ENCODE data around the gene PROK1. TPM values are rescaled to one million over a fixed set of nuclear protein-coding genes. Genes with fewer than 3 reads are reported as not detected.
A peak's percentile ranks its signal among the peaks of the same experiment; 100 is the strongest.

The PROK1 gene
- total and polyA plus RNA-seq, 2 of the 4 experiments (the other 2 are of a cell fraction), result not detected

DNA sequence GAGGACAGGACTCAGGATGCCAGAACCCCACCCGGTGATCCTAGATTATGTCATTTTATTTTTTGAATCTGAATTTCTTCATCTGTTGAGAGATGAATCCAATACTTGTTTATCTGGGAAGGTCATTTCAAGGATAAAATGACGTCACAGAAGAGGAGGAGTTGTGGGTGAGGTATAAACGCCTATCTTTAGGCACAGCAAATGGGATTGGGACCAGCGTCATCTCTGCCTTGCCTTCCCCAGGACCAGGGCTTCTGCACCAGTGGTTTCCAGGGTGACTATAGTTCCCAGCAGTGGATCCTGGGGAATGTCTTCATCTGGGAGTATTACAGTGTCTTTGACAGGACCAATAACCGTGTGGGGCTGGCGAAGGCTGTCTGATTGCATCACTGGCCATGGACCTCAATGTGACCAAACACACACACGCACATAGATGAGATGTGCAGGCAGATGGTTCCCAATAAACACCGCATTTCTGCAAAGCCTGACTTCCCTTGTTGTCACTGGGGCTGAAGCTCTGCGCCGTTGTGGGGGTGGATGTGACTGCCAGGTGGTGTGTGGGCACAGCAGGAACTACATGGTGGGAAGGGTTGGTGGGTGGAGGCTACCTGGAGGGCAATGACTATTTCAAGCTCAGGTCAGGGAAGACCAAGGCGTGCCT, 40.0 kb downstream of the PROK1 start:
- H2BK120ac ChIP-seq (ENCODE audit: low read depth, low read length), result no peak overlapping the region
- peaks cover 3% of the 10 kb centered on the region; the same call in 1 of the 2 replicates for H3K27me3 ChIP-seq (ENCODE audit: control insufficient read depth, insufficient read depth, low read length)
- DNase-seq (no peak), ATAC-seq (ENCODE audit: low read depth) (no peak)
- H2BK5ac ChIP-seq (ENCODE audit: low read depth, low read length, poor library complexity, severe bottlenecking), result no peak overlapping the region
- WGBS, 2 experiments (ENCODE audit: extremely low coverage in 2 of 2, insufficient read length in 1 of 2), result 73% methylated on average over 4 of the region's 11 CpGs; no CpG with 5 or more reads in 1 of the 2 experiments
- dilution Hi-C loops (cut with HindIII; ENCODE audit: low sequenced_read_pairs, unreplicated experiment), result no loop called here
- no peaks in the 10 kb centered on the region for H4K20me1 ChIP-seq (ENCODE audit: insufficient read depth, low read length)
- no peak overlapping the region for H3K56ac ChIP-seq (ENCODE audit: extremely low read depth, insufficient read depth, low read length)
- no peak overlapping the region for H2AK9ac ChIP-seq (replicated peaks; ENCODE audit: low read depth, low read length, poor library complexity)
- peak overlapping the region; percentile 43 for H2AFZ ChIP-seq (replicated peaks; ENCODE audit: low read length, poor library complexity)
- H3K27ac ChIP-seq (ENCODE audit: insufficient read depth, low read length), result no peak overlapping the region
- H3K14ac ChIP-seq (replicated peaks; ENCODE audit: low read depth, low read length), result no peak overlapping the region
- CTCF ChIA-PET, result no interaction called here
- H3K79me1 ChIP-seq (ENCODE audit: low read depth in 1 of 2, low read length in 2 of 2), result no peaks in the 10 kb centered on the region
- no peak overlapping the region for H4K5ac ChIP-seq (ENCODE audit: low read depth, low read length)
- H2AK5ac ChIP-seq (ENCODE audit: low read depth, low read length), result no peak overlapping the region
- no peaks in the 10 kb centered on the region for H3K9me1 ChIP-seq (ENCODE audit: insufficient read depth, low read length)
- H3K4me2 ChIP-seq (ENCODE audit: low read depth, low read length), result no peak overlapping the region
- no peak overlapping the region for H2BK15ac ChIP-seq (ENCODE audit: low read depth, low read length)
- intact Hi-C loops (cut with micrococcal nuclease), result no loop called here
- no peaks in the 10 kb centered on the region for H3K9me3 ChIP-seq (ENCODE audit: control insufficient read depth, insufficient read depth, low read length)
- in situ Hi-C loops (cut with MboI; ENCODE audit: low sequenced_read_pairs), result loop anchor here (10.0 kb wide), 1 partner anchor 76 kb away; no protein-coding TSS in a partner anchor
- POLR2A ChIA-PET (ENCODE audit: unreplicated experiment), result no interaction called here
- H3K36me3 ChIP-seq (ENCODE audit: control insufficient read depth, insufficient read depth, low read length), result no peaks in the 10 kb centered on the region
- no peak overlapping the region for H3K18ac ChIP-seq (ENCODE audit: low read depth, low read length)
- no peak overlapping the region for H3K23ac ChIP-seq (ENCODE audit: low read depth, low read length)
- no peak overlapping the region for H3K9ac ChIP-seq (ENCODE audit: low read depth, low read length)
- no peak overlapping the region for H2BK20ac ChIP-seq (ENCODE audit: low read depth, low read length)
- TF ChIP-seq BHLHE40 (IDR thresholded peaks at IDR 0.05; ENCODE audit: low read depth, low read length) (no peak), CEBPB (IDR thresholded peaks at IDR 0.05; ENCODE audit: low read depth, low read length) (peak; percentile 32; the same call in 1 of the 2 replicates)
- H3K4me3 ChIP-seq (ENCODE audit: insufficient read depth, low read depth, low read length), result no peak overlapping the region
- H3K4me1 ChIP-seq (ENCODE audit: control insufficient read depth, insufficient read depth, low read length), result no peaks in the 10 kb centered on the region
- H4K8ac ChIP-seq (ENCODE audit: low read depth in 2 of 2, low read length in 2 of 2), result no peak overlapping the region
- no peak overlapping the region for H4K91ac ChIP-seq (ENCODE audit: insufficient read depth, low read depth, low read length)
- no TSS peak for BruUV-seq (replicated peaks)
- H3K4ac ChIP-seq (ENCODE audit: low read depth, low read length), result no peak overlapping the region
